Measurements from ENCODE around the gene GEMIN8.
A peak's percentile ranks its signal among the peaks of the same experiment; 100 is the strongest.

The GEMIN8 gene

GRCh38 chrX:14032406-14032805, 2.7 kb upstream of the GEMIN8 start:
- TF ChIP-seq CTCF (IDR thresholded peaks at IDR 0.05; ENCODE audit: borderline replicate concordance, insufficient read depth, low read depth, low read length): peak; percentile 32; the same call in 1 of the 2 replicates
- H3K4me3 ChIP-seq (ENCODE audit: low read depth, low read length): no peak overlapping the region

- H3K4me3 ChIP-seq (ENCODE audit: low read depth, low read length): peak overlapping the region; percentile 91
- TF ChIP-seq CTCF (IDR thresholded peaks at IDR 0.05; ENCODE audit: borderline replicate concordance, insufficient read depth, low read depth, low read length): no peak
These were observed 460 bp upstream of the GEMIN8 start for GRCh38 chrX:14030174-14030530.

- TF ChIP-seq CTCF (IDR thresholded peaks at IDR 0.05; ENCODE audit: borderline replicate concordance, insufficient read depth, low read depth, low read length): no peak
- peak overlapping the region; percentile 91 for H3K4me3 ChIP-seq (ENCODE audit: low read depth, low read length)
These were observed 660 bp downstream of the GEMIN8 start for GRCh38 chrX:14029039-14029424.

- TF ChIP-seq CTCF (IDR thresholded peaks at IDR 0.05; ENCODE audit: borderline replicate concordance, insufficient read depth, low read depth, low read length): no peak
- H3K4me3 ChIP-seq (ENCODE audit: low read depth, low read length): no peak overlapping the region
These were observed 1.2 kb downstream of the GEMIN8 start for GRCh38 chrX:14028473-14028872.

GRCh38 chrX:14027511-14028019, 2.1 kb downstream of the GEMIN8 start:
- no peak overlapping the region for H3K4me3 ChIP-seq (ENCODE audit: low read depth, low read length)
- TF ChIP-seq CTCF (IDR thresholded peaks at IDR 0.05; ENCODE audit: borderline replicate concordance, insufficient read depth, low read depth, low read length): no peak

- H3K4me3 ChIP-seq (ENCODE audit: low read depth, low read length): no peak overlapping the region
- no peak for TF ChIP-seq CTCF (IDR thresholded peaks at IDR 0.05; ENCODE audit: borderline replicate concordance, insufficient read depth, low read depth, low read length)
These were observed 2.7 kb downstream of the GEMIN8 start for GRCh38 chrX:14027036-14027435.

- no peak overlapping the region for H3K4me3 ChIP-seq (ENCODE audit: low read depth, low read length)
- no peak for TF ChIP-seq CTCF (IDR thresholded peaks at IDR 0.05; ENCODE audit: borderline replicate concordance, insufficient read depth, low read depth, low read length)
These were observed 3.6 kb downstream of the GEMIN8 start for GRCh38 chrX:14026121-14026520.

Measured in GM12875 (cell line).